Liver (tissue), 3 donors: ENCODE measurements around the gene OR4C45.
"Not testable (repeated sequence)": the region's sequence is repeated elsewhere in the genome, so short reads cannot be mapped to it uniquely, and the experiment has no call there.

Source experiments
- CTCF ChIP-seq: fragments of 150-350 bp; IDR thresholded peaks from 2 replicates; pipeline ENCODE4 v1.5.1; 2017; ENCODE audit warnings: improper control_type of control experiment, low read depth, low read length; ENCODE audit not compliant: missing input control
- FOXA1 ChIP-seq: IDR thresholded peaks from 2 replicates; pipeline ENCODE4 v1.6.1; 2016; ENCODE audit warnings: antibody characterized with exemption
- MAX ChIP-seq: IDR thresholded peaks from 2 replicates; pipeline ENCODE4 v1.6.1; 2016; ENCODE audit warnings: antibody characterized with exemption
- RXRA ChIP-seq, 2 donors: IDR thresholded peaks; 2 replicates each; pipeline ENCODE4 v1.6.1; 2017 to 2018; ENCODE audit warnings: antibody characterized with exemption in 2 of 2, mild to moderate bottlenecking in 1 of 2
- SP1 ChIP-seq: IDR thresholded peaks from 2 replicates; pipeline ENCODE4 v1.6.1; 2018; ENCODE audit warnings: antibody characterized with exemption, mild to moderate bottlenecking
- ZBTB33 ChIP-seq: IDR thresholded peaks from 2 replicates; pipeline ENCODE4 v1.6.1; 2016; ENCODE audit warnings: antibody characterized with exemption
- donor health status: healthy.
- donor health status: healthy.

GRCh38 chr11:50078946-50079345 lies 46.3 kb downstream of the OR4C45 start:
- not testable (repeated sequence) for TF ChIP-seq MAX; CTCF; FOXA1; ZBTB33; SP1; RXRA (IDR thresholded peaks at IDR 0.05)
